HCT116 (cell line): ENCODE measurements around the gene SAV1. TPM values are rescaled to one million over a fixed set of nuclear protein-coding genes. Genes with fewer than 3 reads are reported as not detected.

Experiments
- ATAC-seq: fragments of 200-7000 bp; cut with Tn5 transposase; 2 replicates; pipeline ENCODE4 v1.9.1; 2020; ENCODE audit warnings: mild to moderate bottlenecking, moderate library complexity
- BruUV-seq: library from RNA; stranded (reverse); fragments of 400-500 nt; replicated peaks from 2 replicates; lab custom pipeline; 2021; lab: Mats Ljungman, UMichigan
- CTCF ChIA-PET: fragments of 300-600 bp; sonication (Branson Sonifier 250); formaldehyde crosslinking; loops from one replicate; lab custom pipeline; 2021; ENCODE audit warnings: antibody characterized with exemption; lab: Charles Lee
- POLR2A ChIA-PET: fragments of 300-600, 350-600 bp; sonication (Branson Sonifier 250); formaldehyde crosslinking; loops from one replicate; lab custom pipeline; 2021; ENCODE audit warnings: antibody characterized with exemption; lab: Charles Lee
- RAD21 ChIA-PET, 2 experiments: fragments of 300-600 bp; sonication (Branson Sonifier 250); formaldehyde crosslinking; loops; one replicate each; lab custom pipeline; 2023; ENCODE audit warnings: low total read pairs in 2 of 2; ENCODE audit not compliant: uncharacterized antibody in 2 of 2, unreplicated experiment in 2 of 2, low non-redundant PET in 1 of 2; lab: Charles Lee
- DNase-seq: peaks from one replicate; pipeline ENCODE4 v3.0.0-alpha.2; 2010; ENCODE audit warnings: low read depth, low spot score
- H2AFZ ChIP-seq: fragments of 200-600 bp; shearing (Covaris generic), sonication (generic); 2 replicates; pipeline ENCODE4 v1.6.1; 2017; ENCODE audit warnings: low read depth, mixed run types, mixed read lengths, antibody characterized with exemption, low read length; ENCODE audit not compliant: poor library complexity, severe bottlenecking
- H3K27ac ChIP-seq: 2 replicates; pipeline ENCODE4 v1.5.1; 2012; ENCODE audit warnings: low read depth, low read length
- H3K27me3 ChIP-seq: fragments of 200-600 bp; sonication (generic); 2 replicates; pipeline ENCODE4 v1.6.1; 2016; ENCODE audit warnings: mixed run types, low read length, mixed read lengths; ENCODE audit not compliant: insufficient read depth
- H3K36me3 ChIP-seq, 2 experiments: fragments of 200-500 bp in 1 of 2; fragments of 200-600 bp in 1 of 2; sonication (Bioruptor generic) in 1 of 2; sonication (generic) in 1 of 2; 2 replicates each; pipeline versions ENCODE4 v1.5.1 to v1.6.1; 2014 to 2016; ENCODE audit warnings: low read length in 2 of 2, inconsistent platforms in 1 of 2, mixed read lengths in 1 of 2, mixed run types in 1 of 2; ENCODE audit not compliant: insufficient read depth in 2 of 2, control insufficient read depth in 1 of 2
- H3K4me1 ChIP-seq, 2 experiments: fragments of 200-600 bp in 1 of 2; sonication (generic) in 1 of 2; 2 replicates each; pipeline versions ENCODE4 v1.5.1 to v1.6.1; 2012 to 2017; ENCODE audit warnings: low read length in 2 of 2, inconsistent platforms in 1 of 2, mild to moderate bottlenecking in 1 of 2, mixed read lengths in 1 of 2, mixed run types in 1 of 2, moderate library complexity in 1 of 2; ENCODE audit not compliant: insufficient read depth in 2 of 2, control insufficient read depth in 1 of 2
- H3K4me2 ChIP-seq: fragments of 200-600 bp; sonication (generic); 2 replicates; pipeline ENCODE4 v1.6.1; 2017; ENCODE audit warnings: mixed run types, low read length, mixed read lengths
- H3K4me3 ChIP-seq, 2 experiments: fragments of 200-600 bp in 1 of 2; sonication (generic) in 1 of 2; replicated peaks in 1 of 2; 2 replicates each; pipeline ENCODE4 v1.5.1; 2011 to 2016; ENCODE audit warnings: low read length in 2 of 2, control low read depth in 1 of 2, low read depth in 1 of 2, mild to moderate bottlenecking in 1 of 2, mixed read lengths in 1 of 2, mixed run types in 1 of 2
- H3K79me2 ChIP-seq: fragments of 200-600 bp; sonication (generic); 2 replicates; pipeline ENCODE4 v1.6.1; 2017; ENCODE audit warnings: mild to moderate bottlenecking, mixed run types, low read length, moderate library complexity, mixed read lengths; ENCODE audit not compliant: insufficient read depth
- H3K9ac ChIP-seq: fragments of 200-600 bp; sonication (generic); 2 replicates; pipeline ENCODE4 v1.6.1; 2016; ENCODE audit warnings: low read length, mixed read lengths
- H3K9me2 ChIP-seq: fragments of 200-600 bp; sonication (generic), shearing (Covaris generic); 2 replicates; pipeline ENCODE4 v1.6.1; 2017; ENCODE audit warnings: mixed run types, mild to moderate bottlenecking, moderate library complexity; ENCODE audit not compliant: insufficient read depth
- H3K9me3 ChIP-seq, 2 experiments: fragments of 200-500 bp in 1 of 2; fragments of 200-600 bp in 1 of 2; sonication (Bioruptor generic) in 1 of 2; sonication (generic) in 1 of 2; 2 replicates each; pipeline ENCODE4 v1.6.1; 2014 to 2017; ENCODE audit warnings: low read length in 2 of 2, mixed read lengths in 2 of 2, inconsistent platforms in 1 of 2, low read depth in 1 of 2, mild to moderate bottlenecking in 1 of 2, mixed run types in 1 of 2, moderate library complexity in 1 of 2; ENCODE audit not compliant: control insufficient read depth in 1 of 2, insufficient read depth in 1 of 2
- H4K20me1 ChIP-seq: fragments of 200-600 bp; sonication (generic), shearing (Covaris generic); 2 replicates; pipeline ENCODE4 v1.6.1; 2017; ENCODE audit warnings: mixed run types, mild to moderate bottlenecking, moderate library complexity; ENCODE audit not compliant: insufficient read depth
- EGR1 ChIP-seq: IDR thresholded peaks from 2 replicates; pipeline ENCODE4 v1.6.1; 2012; ENCODE audit warnings: low read depth
- ELF1 ChIP-seq: IDR thresholded peaks from 2 replicates; pipeline ENCODE4 v1.6.1; 2012; ENCODE audit warnings: low read depth, borderline replicate concordance
- EZH2 ChIP-seq: fragments of 200-600 bp; sonication (generic); IDR thresholded peaks from 2 replicates; pipeline ENCODE4 v1.6.1; 2017; ENCODE audit warnings: antibody characterized with exemption, mixed run types
- EZH2phosphoT487 ChIP-seq: fragments of 200-600 bp; IDR thresholded peaks from 2 replicates; pipeline ENCODE4 v1.6.1; 2018; ENCODE audit warnings: antibody characterized with exemption, borderline replicate concordance
- JUND ChIP-seq: IDR thresholded peaks from 2 replicates; pipeline ENCODE4 v1.6.1; 2012
- POLR2A ChIP-seq: IDR thresholded peaks from 2 replicates; pipeline ENCODE4 v1.7.0; 2011; ENCODE audit warnings: borderline replicate concordance; ENCODE audit not compliant: insufficient read depth, insufficient read length; ENCODE audit errors: extremely low read depth
- POLR2AphosphoS5 ChIP-seq: IDR thresholded peaks from 2 replicates; pipeline ENCODE4 v1.6.1; 2011; ENCODE audit warnings: mild to moderate bottlenecking, low read depth, low read length, moderate library complexity
- RAD21 ChIP-seq: IDR thresholded peaks from 2 replicates; pipeline ENCODE4 v1.6.1; 2012; ENCODE audit warnings: low read depth, mild to moderate bottlenecking
- ZNF274 ChIP-seq: fragments of 200-500 bp; sonication (Bioruptor generic); IDR thresholded peaks from 2 replicates; pipeline ENCODE4 v1.6.1; 2014; ENCODE audit warnings: mild to moderate bottlenecking, low read depth, low read length, inconsistent platforms
- intact Hi-C: fragments of 100-400 bp; cut with micrococcal nuclease; formaldehyde crosslinking; loops from 2 replicates; pipeline ENCODE4 v1.10.0; 2022
- total RNA-seq: library from RNA; stranded (reverse); gene quantifications from one replicate; pipeline ENCODE4 v1.2.1, GENCODE V29; 2021; ENCODE audit not compliant: unreplicated experiment
- TF ChIP-seq, protein P1 (sequence below): IDR thresholded peaks from 2 replicates; pipeline ENCODE4 v1.6.1; 2012; ENCODE audit warnings: low read depth
- TF ChIP-seq, protein P2 (sequence below): IDR thresholded peaks from 2 replicates; pipeline ENCODE4 v1.6.1; 2011; ENCODE audit warnings: mild to moderate bottlenecking, low read length, moderate library complexity; ENCODE audit not compliant: insufficient replicate concordance; ENCODE audit errors: extremely low read depth
- TF ChIP-seq, protein P3 (sequence below): IDR thresholded peaks from 2 replicates; pipeline ENCODE4 v1.6.1; 2012
- TF ChIP-seq, protein P4 (sequence below), 3 experiments: fragments of 200-600 bp in 1 of 3; sonication (generic) in 1 of 3; IDR thresholded peaks in 2 of 3; conservative IDR thresholded peaks in 1 of 3; 2 replicates each; pipeline ENCODE4 v1.5.1; 2012 to 2017; ENCODE audit warnings: low read depth in 2 of 3, low read length in 2 of 3, antibody characterized with exemption in 1 of 3, borderline replicate concordance in 1 of 3, control low read depth in 1 of 3, mild to moderate bottlenecking in 1 of 3, mixed read lengths in 1 of 3, mixed run types in 1 of 3, moderate library complexity in 1 of 3; ENCODE audit not compliant: insufficient read depth in 1 of 3

SAV1 gene
- total RNA-seq, 1 experiment from 2014 or later, result 38.0 TPM

DNA sequence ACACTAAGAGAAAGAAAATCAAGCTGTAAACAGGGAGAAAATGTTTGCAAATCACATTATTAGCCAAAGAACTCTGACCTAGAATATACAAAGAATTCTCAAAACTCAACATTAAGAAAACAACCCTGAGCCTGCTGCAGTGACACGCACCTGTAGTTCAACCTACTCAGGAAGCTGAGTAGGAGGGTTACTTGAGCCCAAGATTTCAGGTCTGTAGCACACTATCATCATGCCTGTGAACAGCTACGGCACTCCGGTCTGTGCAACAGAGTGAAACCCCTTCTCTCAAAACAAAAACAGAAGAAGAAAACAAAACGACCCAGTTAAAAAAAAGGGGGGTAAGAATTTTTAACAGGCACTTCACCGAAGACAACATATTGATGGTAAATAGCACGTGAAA, 20.8 kb downstream of the SAV1 start:
- intact Hi-C loops, result no loop called here
- Histone ChIP-seq H3K4me3 (no peak overlapping the region), H4K20me1 (no peaks in the 10 kb centered on the region; the same call in 1 of the 2 replicates), H3K9me2 (no peaks in the 10 kb centered on the region), H3K9me3 (no peaks in the 10 kb centered on the region), H3K9ac (no peak overlapping the region), H3K27me3 (no peaks in the 10 kb centered on the region), H3K36me3 (peaks cover 0 to 4% of the 10 kb centered on the region in 2 experiments; a peak in 1 of 4 replicates), H3K27ac (no peak overlapping the region), H3K4me2 (no peak overlapping the region), H3K79me2 (peaks cover 94% of the 10 kb centered on the region), H3K4me1 (no peaks in the 10 kb centered on the region), H2AFZ (no peak overlapping the region)
- DNase-seq, result no peak
- CTCF ChIA-PET, result no interaction called here
- POLR2A ChIA-PET, result no interaction called here
- TF ChIP-seq EGR1 (no peak), JUND (no peak)
- no peak for ATAC-seq
- RAD21 ChIA-PET, result no interaction called here
- no TSS peak for BruUV-seq

DNA sequence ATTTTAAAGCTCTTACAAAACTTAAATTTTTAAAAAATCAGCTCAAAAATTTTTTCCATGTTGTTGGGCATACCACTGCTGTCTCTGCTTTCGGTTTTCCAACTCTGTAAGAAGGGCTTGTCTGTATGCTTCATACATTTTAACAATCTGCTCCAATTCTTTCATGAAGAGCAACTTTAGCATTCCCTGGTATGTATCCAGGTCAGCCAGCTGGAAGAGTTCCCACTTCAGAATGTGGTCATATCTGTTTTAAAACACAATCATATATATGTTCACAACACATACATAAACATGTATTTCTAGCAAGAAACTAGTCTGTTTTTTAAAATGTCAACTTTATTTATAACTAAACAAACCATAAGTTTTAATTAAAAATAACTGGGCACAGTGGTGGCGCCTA, 33.0 kb downstream of the SAV1 start:
- no TSS peak for BruUV-seq
- POLR2A ChIA-PET, result no interaction called here
- no peak for ATAC-seq
- TF ChIP-seq ELF1, result no peak
- TF ChIP-seq, protein P1, sequence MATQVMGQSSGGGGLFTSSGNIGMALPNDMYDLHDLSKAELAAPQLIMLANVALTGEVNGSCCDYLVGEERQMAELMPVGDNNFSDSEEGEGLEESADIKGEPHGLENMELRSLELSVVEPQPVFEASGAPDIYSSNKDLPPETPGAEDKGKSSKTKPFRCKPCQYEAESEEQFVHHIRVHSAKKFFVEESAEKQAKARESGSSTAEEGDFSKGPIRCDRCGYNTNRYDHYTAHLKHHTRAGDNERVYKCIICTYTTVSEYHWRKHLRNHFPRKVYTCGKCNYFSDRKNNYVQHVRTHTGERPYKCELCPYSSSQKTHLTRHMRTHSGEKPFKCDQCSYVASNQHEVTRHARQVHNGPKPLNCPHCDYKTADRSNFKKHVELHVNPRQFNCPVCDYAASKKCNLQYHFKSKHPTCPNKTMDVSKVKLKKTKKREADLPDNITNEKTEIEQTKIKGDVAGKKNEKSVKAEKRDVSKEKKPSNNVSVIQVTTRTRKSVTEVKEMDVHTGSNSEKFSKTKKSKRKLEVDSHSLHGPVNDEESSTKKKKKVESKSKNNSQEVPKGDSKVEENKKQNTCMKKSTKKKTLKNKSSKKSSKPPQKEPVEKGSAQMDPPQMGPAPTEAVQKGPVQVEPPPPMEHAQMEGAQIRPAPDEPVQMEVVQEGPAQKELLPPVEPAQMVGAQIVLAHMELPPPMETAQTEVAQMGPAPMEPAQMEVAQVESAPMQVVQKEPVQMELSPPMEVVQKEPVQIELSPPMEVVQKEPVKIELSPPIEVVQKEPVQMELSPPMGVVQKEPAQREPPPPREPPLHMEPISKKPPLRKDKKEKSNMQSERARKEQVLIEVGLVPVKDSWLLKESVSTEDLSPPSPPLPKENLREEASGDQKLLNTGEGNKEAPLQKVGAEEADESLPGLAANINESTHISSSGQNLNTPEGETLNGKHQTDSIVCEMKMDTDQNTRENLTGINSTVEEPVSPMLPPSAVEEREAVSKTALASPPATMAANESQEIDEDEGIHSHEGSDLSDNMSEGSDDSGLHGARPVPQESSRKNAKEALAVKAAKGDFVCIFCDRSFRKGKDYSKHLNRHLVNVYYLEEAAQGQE, result no peak
- TF ChIP-seq, protein P2, sequence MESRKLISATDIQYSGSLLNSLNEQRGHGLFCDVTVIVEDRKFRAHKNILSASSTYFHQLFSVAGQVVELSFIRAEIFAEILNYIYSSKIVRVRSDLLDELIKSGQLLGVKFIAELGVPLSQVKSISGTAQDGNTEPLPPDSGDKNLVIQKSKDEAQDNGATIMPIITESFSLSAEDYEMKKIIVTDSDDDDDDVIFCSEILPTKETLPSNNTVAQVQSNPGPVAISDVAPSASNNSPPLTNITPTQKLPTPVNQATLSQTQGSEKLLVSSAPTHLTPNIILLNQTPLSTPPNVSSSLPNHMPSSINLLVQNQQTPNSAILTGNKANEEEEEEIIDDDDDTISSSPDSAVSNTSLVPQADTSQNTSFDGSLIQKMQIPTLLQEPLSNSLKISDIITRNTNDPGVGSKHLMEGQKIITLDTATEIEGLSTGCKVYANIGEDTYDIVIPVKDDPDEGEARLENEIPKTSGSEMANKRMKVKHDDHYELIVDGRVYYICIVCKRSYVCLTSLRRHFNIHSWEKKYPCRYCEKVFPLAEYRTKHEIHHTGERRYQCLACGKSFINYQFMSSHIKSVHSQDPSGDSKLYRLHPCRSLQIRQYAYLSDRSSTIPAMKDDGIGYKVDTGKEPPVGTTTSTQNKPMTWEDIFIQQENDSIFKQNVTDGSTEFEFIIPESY, result no peak
- TF ChIP-seq, protein P3, sequence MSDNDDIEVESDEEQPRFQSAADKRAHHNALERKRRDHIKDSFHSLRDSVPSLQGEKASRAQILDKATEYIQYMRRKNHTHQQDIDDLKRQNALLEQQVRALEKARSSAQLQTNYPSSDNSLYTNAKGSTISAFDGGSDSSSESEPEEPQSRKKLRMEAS, result no peak
- no peak for TF ChIP-seq ZNF274
- TF ChIP-seq POLR2AphosphoS5, result no peak
- TF ChIP-seq POLR2A, result no peak
- TF ChIP-seq EZH2, result no peak
- no peak for TF ChIP-seq EZH2phosphoT487
- TF ChIP-seq, protein P4, sequence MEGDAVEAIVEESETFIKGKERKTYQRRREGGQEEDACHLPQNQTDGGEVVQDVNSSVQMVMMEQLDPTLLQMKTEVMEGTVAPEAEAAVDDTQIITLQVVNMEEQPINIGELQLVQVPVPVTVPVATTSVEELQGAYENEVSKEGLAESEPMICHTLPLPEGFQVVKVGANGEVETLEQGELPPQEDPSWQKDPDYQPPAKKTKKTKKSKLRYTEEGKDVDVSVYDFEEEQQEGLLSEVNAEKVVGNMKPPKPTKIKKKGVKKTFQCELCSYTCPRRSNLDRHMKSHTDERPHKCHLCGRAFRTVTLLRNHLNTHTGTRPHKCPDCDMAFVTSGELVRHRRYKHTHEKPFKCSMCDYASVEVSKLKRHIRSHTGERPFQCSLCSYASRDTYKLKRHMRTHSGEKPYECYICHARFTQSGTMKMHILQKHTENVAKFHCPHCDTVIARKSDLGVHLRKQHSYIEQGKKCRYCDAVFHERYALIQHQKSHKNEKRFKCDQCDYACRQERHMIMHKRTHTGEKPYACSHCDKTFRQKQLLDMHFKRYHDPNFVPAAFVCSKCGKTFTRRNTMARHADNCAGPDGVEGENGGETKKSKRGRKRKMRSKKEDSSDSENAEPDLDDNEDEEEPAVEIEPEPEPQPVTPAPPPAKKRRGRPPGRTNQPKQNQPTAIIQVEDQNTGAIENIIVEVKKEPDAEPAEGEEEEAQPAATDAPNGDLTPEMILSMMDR (IDR thresholded peaks at IDR 0.05 in 2 of 3, conservative IDR thresholded peaks at IDR 0.05 in 1 of 3; ENCODE audit: borderline replicate concordance in 1 of 3, insufficient read depth in 1 of 3, low read depth in 2 of 3, low read length in 2 of 3), result no peak
- TF ChIP-seq RAD21, result no peak

More for the DNA sequence above, 33.0 kb downstream of the SAV1 start:
- no peaks in the 10 kb centered on the region for H3K9me3 ChIP-seq
- no peak for DNase-seq
- H2AFZ ChIP-seq, result no peak overlapping the region
- H3K36me3 ChIP-seq, result peaks cover 5% of the 10 kb centered on the region in 2 experiments
- no peak overlapping the region for H3K4me3 ChIP-seq
- RAD21 ChIA-PET, result no interaction called here
- no peaks in the 10 kb centered on the region; the same call in 1 of the 2 replicates for H3K9me2 ChIP-seq
- intact Hi-C loops, result no loop called here
- no peak overlapping the region for H3K27ac ChIP-seq
- no peak overlapping the region for H3K4me2 ChIP-seq
- no peak overlapping the region for H3K9ac ChIP-seq
- CTCF ChIA-PET, result interaction anchor here (0.7 kb wide), 1 partner anchor 15 kb away, joined by 3 read pairs; no protein-coding TSS in a partner anchor
- 0 out of 2 replicates have a peak, but pooled peaks cover 3% of the 10 kb centered on the region for H3K79me2 ChIP-seq
- no peaks in the 10 kb centered on the region for H4K20me1 ChIP-seq
- H3K4me1 ChIP-seq, result no peaks in the 10 kb centered on the region
- no peaks in the 10 kb centered on the region for H3K27me3 ChIP-seq
